Measurements from ENCODE around the gene CNN1. TPM values are rescaled to one million over a fixed set of nuclear protein-coding genes. Genes with fewer than 3 reads are reported as not detected.

Gene CNN1
- total RNA-seq, 2 donors from 2014 or later, result 426 to 525 TPM

GRCh38 chr19:11534538-11534937 lies 4.1 kb upstream of the CNN1 start:
- Histone ChIP-seq H3K9me3 (no peaks in the 10 kb centered on the region), H3K27me3 (replicated peaks; ENCODE audit: insufficient read depth) (no peaks in the 10 kb centered on the region), H3K27ac (peak overlapping the region; percentile 60 to 85), H3K4me3 (no peak overlapping the region), H3K36me3 (no peaks in the 10 kb centered on the region), H3K4me1 (replicated peaks) (no peaks in the 10 kb centered on the region)
- no peak for DNase-seq (ENCODE audit: low spot score)
- intact Hi-C loops (cut with DNase I), result no loop called here
- 83% methylated on average over 1 of the region's 1 CpG for WGBS
- no peak for TF ChIP-seq POLR2AphosphoS5 (IDR thresholded peaks at IDR 0.05)
- TF ChIP-seq, protein P1, sequence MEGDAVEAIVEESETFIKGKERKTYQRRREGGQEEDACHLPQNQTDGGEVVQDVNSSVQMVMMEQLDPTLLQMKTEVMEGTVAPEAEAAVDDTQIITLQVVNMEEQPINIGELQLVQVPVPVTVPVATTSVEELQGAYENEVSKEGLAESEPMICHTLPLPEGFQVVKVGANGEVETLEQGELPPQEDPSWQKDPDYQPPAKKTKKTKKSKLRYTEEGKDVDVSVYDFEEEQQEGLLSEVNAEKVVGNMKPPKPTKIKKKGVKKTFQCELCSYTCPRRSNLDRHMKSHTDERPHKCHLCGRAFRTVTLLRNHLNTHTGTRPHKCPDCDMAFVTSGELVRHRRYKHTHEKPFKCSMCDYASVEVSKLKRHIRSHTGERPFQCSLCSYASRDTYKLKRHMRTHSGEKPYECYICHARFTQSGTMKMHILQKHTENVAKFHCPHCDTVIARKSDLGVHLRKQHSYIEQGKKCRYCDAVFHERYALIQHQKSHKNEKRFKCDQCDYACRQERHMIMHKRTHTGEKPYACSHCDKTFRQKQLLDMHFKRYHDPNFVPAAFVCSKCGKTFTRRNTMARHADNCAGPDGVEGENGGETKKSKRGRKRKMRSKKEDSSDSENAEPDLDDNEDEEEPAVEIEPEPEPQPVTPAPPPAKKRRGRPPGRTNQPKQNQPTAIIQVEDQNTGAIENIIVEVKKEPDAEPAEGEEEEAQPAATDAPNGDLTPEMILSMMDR (IDR thresholded peaks at IDR 0.05), result no peak
- TF ChIP-seq POLR2A (IDR thresholded peaks at IDR 0.05), result no peak

GRCh38 chr19:11534948-11535347 lies 3.7 kb upstream of the CNN1 start:
- WGBS, result 42% methylated on average over 5 of the region's 5 CpGs
- Histone ChIP-seq H3K4me3 (no peak overlapping the region), H3K36me3 (no peaks in the 10 kb centered on the region), H3K9me3 (no peaks in the 10 kb centered on the region), H3K4me1 (replicated peaks) (no peaks in the 10 kb centered on the region), H3K27me3 (replicated peaks; ENCODE audit: insufficient read depth) (peaks cover 3% of the 10 kb centered on the region), H3K27ac (peak overlapping the region; percentile 60 to 85)
- intact Hi-C loops (cut with DNase I), result no loop called here
- no peak for DNase-seq (ENCODE audit: low spot score)
- TF ChIP-seq POLR2A (IDR thresholded peaks at IDR 0.05) (no peak), POLR2AphosphoS5 (IDR thresholded peaks at IDR 0.05) (no peak)
- TF ChIP-seq, protein P1 (IDR thresholded peaks at IDR 0.05), result no peak

GRCh38 chr19:11535792-11536595 lies 2.7 kb upstream of the CNN1 start:
- TF ChIP-seq, protein P1 (IDR thresholded peaks at IDR 0.05), result peak; percentile 73 to 94 (median 86)
- peak; percentile 45 for TF ChIP-seq POLR2A (IDR thresholded peaks at IDR 0.05)
- peak; percentile 75 for TF ChIP-seq POLR2AphosphoS5 (IDR thresholded peaks at IDR 0.05)
- 10% methylated on average over 54 of the region's 54 CpGs for WGBS
- DNase-seq (ENCODE audit: low spot score), result peak; percentile 73
- H3K27me3 ChIP-seq (replicated peaks; ENCODE audit: insufficient read depth), result peaks cover 3% of the 10 kb centered on the region
- intact Hi-C loops (cut with DNase I), result no loop called here
- H3K4me1 ChIP-seq (replicated peaks), result no peaks in the 10 kb centered on the region
- no peaks in the 10 kb centered on the region for H3K9me3 ChIP-seq
- peak overlapping the region; percentile 0 to 10 for H3K4me3 ChIP-seq
- no peaks in the 10 kb centered on the region for H3K36me3 ChIP-seq
- H3K27ac ChIP-seq, result peak overlapping the region; percentile 60 to 85

DNA sequence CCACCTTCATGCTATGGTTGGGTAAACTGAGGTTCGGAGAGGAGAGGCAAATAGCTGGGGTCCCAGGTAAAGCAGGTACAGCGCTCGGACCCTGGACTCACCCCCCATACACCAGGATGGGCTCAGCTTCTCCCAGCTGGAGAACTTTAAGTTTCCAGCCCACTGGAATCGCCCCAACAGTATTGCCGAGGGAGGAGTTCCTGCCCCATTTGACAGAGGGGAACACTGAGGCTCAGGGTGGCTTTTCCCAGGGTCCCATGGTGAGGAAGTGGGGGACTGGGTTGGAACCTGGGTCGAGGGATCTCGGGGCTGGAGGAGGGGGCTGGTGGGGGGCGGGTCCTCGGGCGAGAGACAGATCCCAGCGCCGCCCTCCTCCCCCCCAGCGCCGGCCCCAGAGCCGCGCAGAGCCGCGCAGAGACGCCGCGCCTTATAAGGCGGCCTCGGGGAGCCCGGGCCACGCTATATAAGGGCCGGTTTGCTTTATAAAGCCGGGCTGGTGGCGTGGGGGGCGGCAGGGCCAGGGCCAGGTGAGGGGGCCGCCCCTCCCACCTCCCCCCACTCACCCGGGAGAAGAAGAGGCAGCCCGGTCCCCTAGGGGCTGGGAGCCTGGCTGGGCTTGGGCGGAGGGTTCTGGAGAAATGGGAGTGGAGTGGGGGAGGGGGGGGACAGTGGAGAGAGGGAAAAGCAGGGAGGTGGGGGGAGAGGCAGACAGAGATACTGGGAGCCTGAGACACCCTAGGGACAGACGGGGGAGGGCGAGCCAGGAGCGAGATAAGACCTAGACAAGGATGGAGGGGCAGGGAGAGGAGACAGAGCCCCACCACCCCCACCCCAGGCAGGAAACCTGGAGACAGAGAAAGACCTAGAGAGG lies 1.1 kb downstream of the CNN1 start:
- no peak for DNase-seq (ENCODE audit: low spot score)
- intact Hi-C loops (cut with DNase I), result no loop called here
- 10% methylated on average over 36 of the region's 36 CpGs for WGBS
- TF ChIP-seq POLR2A (IDR thresholded peaks at IDR 0.05) (no peak), POLR2AphosphoS5 (IDR thresholded peaks at IDR 0.05) (peak; percentile 24)
- H3K4me3 ChIP-seq, result peak overlapping the region; percentile 21 to 30
- H3K9me3 ChIP-seq, result no peaks in the 10 kb centered on the region
- H3K36me3 ChIP-seq, result no peaks in the 10 kb centered on the region
- no peaks in the 10 kb centered on the region for H3K4me1 ChIP-seq (replicated peaks)
- H3K27me3 ChIP-seq (replicated peaks; ENCODE audit: insufficient read depth), result peaks cover 3% of the 10 kb centered on the region
- H3K27ac ChIP-seq, result peak overlapping the region; percentile 71 to 78

GRCh38 chr19:11540645-11541044 lies 2.0 kb downstream of the CNN1 start:
- peak overlapping the region; percentile 14 to 21 for H3K4me3 ChIP-seq
- peak overlapping the region; percentile 71 to 78 for H3K27ac ChIP-seq

More at GRCh38 chr19:11540645-11541044, 2.0 kb downstream of the CNN1 start:
- TF ChIP-seq POLR2AphosphoS5 (IDR thresholded peaks at IDR 0.05), result no peak
- TF ChIP-seq, protein P1 (IDR thresholded peaks at IDR 0.05), result no peak
- no peak for TF ChIP-seq POLR2A (IDR thresholded peaks at IDR 0.05)
- 46% methylated on average over 5 of the region's 5 CpGs for WGBS
- Histone ChIP-seq H3K27me3 (replicated peaks; ENCODE audit: insufficient read depth) (peaks cover 3% of the 10 kb centered on the region), H3K9me3 (no peaks in the 10 kb centered on the region), H3K4me1 (replicated peaks) (no peaks in the 10 kb centered on the region), H3K36me3 (no peaks in the 10 kb centered on the region)
- DNase-seq (ENCODE audit: low spot score), result no peak
- intact Hi-C loops (cut with DNase I), result no loop called here
